ENCODE results near the gene SCAPER. TPM values are rescaled to one million over a fixed set of nuclear protein-coding genes. Genes with fewer than 3 reads are reported as not detected.

SCAPER gene
- polyA plus RNA-seq, 1 donor from 2014 or later: 77.1 TPM

- TF ChIP-seq POLR2AphosphoS5 (IDR thresholded peaks at IDR 0.05) (no peak), CTCF (IDR thresholded peaks at IDR 0.05; ENCODE audit: poor library complexity, severe bottlenecking) (no peak), EZH2 (IDR thresholded peaks at IDR 0.05; ENCODE audit: borderline replicate concordance, insufficient read depth, low read length, poor library complexity, severe bottlenecking) (no peak), MXI1 (conservative IDR thresholded peaks at IDR 0.05; ENCODE audit: poor library complexity, severe bottlenecking) (no peak), EP300 (conservative IDR thresholded peaks at IDR 0.05; ENCODE audit: poor library complexity, severe bottlenecking) (no peak), SMC3 (conservative IDR thresholded peaks at IDR 0.05; ENCODE audit: poor library complexity) (no peak), RAD21 (conservative IDR thresholded peaks at IDR 0.05) (no peak), REST (IDR thresholded peaks at IDR 0.05; ENCODE audit: borderline replicate concordance) (no peak), TAF1 (IDR thresholded peaks at IDR 0.05; ENCODE audit: low read depth) (no peak)
- peak overlapping the region; percentile 68 for H3K9ac ChIP-seq (ENCODE audit: low read length)
- H2AFZ ChIP-seq (ENCODE audit: low read depth, low read length): peak overlapping the region; percentile 97
- peak overlapping the region; percentile 83 for H3K4me3 ChIP-seq (ENCODE audit: low read length)
- H3K9me2 ChIP-seq (ENCODE audit: insufficient read depth, low read length): no peaks in the 10 kb centered on the region
- H3K79me2 ChIP-seq (replicated peaks; ENCODE audit: insufficient read depth, low read length): peaks cover 35% of the 10 kb centered on the region
- H3K36me3 ChIP-seq (ENCODE audit: insufficient read depth, low read length): peaks cover 8% of the 10 kb centered on the region
- H3K9me3 ChIP-seq (ENCODE audit: low read length): no peaks in the 10 kb centered on the region
- no peaks in the 10 kb centered on the region for H4K20me1 ChIP-seq (ENCODE audit: insufficient read depth)
- H3K27me3 ChIP-seq (ENCODE audit: insufficient read depth, low read depth, low read length): no peaks in the 10 kb centered on the region
- H3F3A ChIP-seq (ENCODE audit: insufficient read depth, low read length, poor library complexity, severe bottlenecking): no peaks in the 10 kb centered on the region
- peak overlapping the region; percentile 83 for H3K27ac ChIP-seq (ENCODE audit: low read length)
- peak overlapping the region; percentile 69 for H3K4me2 ChIP-seq (ENCODE audit: low read length)
These were observed 25.8 kb upstream of the SCAPER start for GRCh38 chr15:76930831-76931396.

- Histone ChIP-seq H3K27ac (ENCODE audit: low read length) (no peak overlapping the region), H4K20me1 (ENCODE audit: insufficient read depth) (no peaks in the 10 kb centered on the region), H3K27me3 (ENCODE audit: insufficient read depth, low read depth, low read length) (no peaks in the 10 kb centered on the region), H3K4me2 (ENCODE audit: low read length) (no peak overlapping the region), H3K9me2 (ENCODE audit: insufficient read depth, low read length) (no peaks in the 10 kb centered on the region), H3F3A (ENCODE audit: insufficient read depth, low read length, poor library complexity, severe bottlenecking) (no peaks in the 10 kb centered on the region), H3K9ac (ENCODE audit: low read length) (no peak overlapping the region), H2AFZ (ENCODE audit: low read depth, low read length) (no peak overlapping the region), H3K9me3 (ENCODE audit: low read length) (no peaks in the 10 kb centered on the region), H3K36me3 (ENCODE audit: insufficient read depth, low read length) (no peaks in the 10 kb centered on the region), H3K79me2 (replicated peaks; ENCODE audit: insufficient read depth, low read length) (peaks cover 21% of the 10 kb centered on the region), H3K4me3 (ENCODE audit: low read length) (no peak overlapping the region)
- TF ChIP-seq POLR2AphosphoS5 (IDR thresholded peaks at IDR 0.05) (no peak), CTCF (IDR thresholded peaks at IDR 0.05; ENCODE audit: poor library complexity, severe bottlenecking) (no peak), REST (IDR thresholded peaks at IDR 0.05; ENCODE audit: borderline replicate concordance) (no peak), EZH2 (IDR thresholded peaks at IDR 0.05; ENCODE audit: borderline replicate concordance, insufficient read depth, low read length, poor library complexity, severe bottlenecking) (no peak), EP300 (conservative IDR thresholded peaks at IDR 0.05; ENCODE audit: poor library complexity, severe bottlenecking) (no peak), MXI1 (conservative IDR thresholded peaks at IDR 0.05; ENCODE audit: poor library complexity, severe bottlenecking) (no peak), SMC3 (conservative IDR thresholded peaks at IDR 0.05; ENCODE audit: poor library complexity) (no peak), RAD21 (conservative IDR thresholded peaks at IDR 0.05) (no peak), TAF1 (IDR thresholded peaks at IDR 0.05; ENCODE audit: low read depth) (no peak)
These were observed 24.0 kb upstream of the SCAPER start for GRCh38 chr15:76929011-76929760.
